Nephron progenitor cell (in vitro differentiated cells): ENCODE results near the gene ZCCHC4.
A peak's percentile ranks its signal among the peaks of the same experiment; 100 is the strongest.

Source experiments
- DNase-seq: peaks from one replicate; pipeline ENCODE4 v3.0.0; 2021
- H3K27ac Mint-ChIP-seq: 2 replicates; pipeline ENCODE4 v1.8.0; 2021; ENCODE audit warnings: mild to moderate bottlenecking, moderate library complexity, mixed read lengths
- H3K27me3 Mint-ChIP-seq: 2 replicates; pipeline ENCODE4 v1.8.0; 2021; ENCODE audit warnings: mild to moderate bottlenecking, low read depth, mixed read lengths; ENCODE audit not compliant: poor library complexity
- H3K36me3 Mint-ChIP-seq: 2 replicates; pipeline ENCODE4 v1.8.0; 2021; ENCODE audit warnings: low read depth, mixed read lengths
- H3K4me1 Mint-ChIP-seq: 2 replicates; pipeline ENCODE4 v1.8.0; 2021; ENCODE audit warnings: mixed read lengths
- H3K4me3 Mint-ChIP-seq: 2 replicates; pipeline ENCODE4 v1.8.0; 2021; ENCODE audit warnings: mild to moderate bottlenecking, moderate library complexity, mixed read lengths
- H3K9me3 Mint-ChIP-seq: 2 replicates; pipeline ENCODE4 v1.8.0; 2021; ENCODE audit warnings: mild to moderate bottlenecking, moderate library complexity, mixed read lengths
- CTCF ChIP-seq: fragments of 200-600 bp; sonication (generic); IDR thresholded peaks from 2 replicates; pipeline ENCODE4 v1.5.0; 2021; ENCODE audit warnings: antibody characterized with exemption

Gene ZCCHC4

GRCh38 chr4:25376754-25377571 is 64.4 kb downstream of the ZCCHC4 start, which contains the start of gene ANAPC4:
TSS of gene ANAPC4 (plus strand) at chr4:25377263. CDS start at chr4:25377428, 165 bp downstream.
- peak within 1 kb of the TSS; percentile 36 for H3K27ac Mint-ChIP-seq

GRCh38 chr4:25377572-25378436 is 65.2 kb downstream of the ZCCHC4 start:
- peaks cover 14% of the 10 kb centered on the region for H3K4me1 Mint-ChIP-seq
- no peak for TF ChIP-seq CTCF
- H3K27ac Mint-ChIP-seq, result peak overlapping the region; percentile 36
- no peaks in the 10 kb centered on the region for H3K9me3 Mint-ChIP-seq
- peaks cover 3% of the 10 kb centered on the region for H3K27me3 Mint-ChIP-seq
- no peak overlapping the region for H3K4me3 Mint-ChIP-seq
- peaks cover 22% of the 10 kb centered on the region for H3K36me3 Mint-ChIP-seq
- no peak for DNase-seq

More at GRCh38 chr4:25376754-25377571, 64.4 kb downstream of the ZCCHC4 start, which contains the start of gene ANAPC4:
- DNase-seq, result peak; percentile 96
- H3K9me3 Mint-ChIP-seq, result no peaks in the 10 kb centered on the region
- H3K4me3 Mint-ChIP-seq, result no peak within 1 kb of the TSS
- peaks cover 14% of the 10 kb centered on the region for H3K36me3 Mint-ChIP-seq
- H3K27me3 Mint-ChIP-seq, result peaks cover 3% of the 10 kb centered on the region
- TF ChIP-seq CTCF, result no peak
- H3K4me1 Mint-ChIP-seq, result peaks cover 6% of the 10 kb centered on the region

GRCh38 chr4:25378437-25378743 is 65.8 kb downstream of the ZCCHC4 start:
- Mint-ChIP-seq H3K27me3 (peaks cover 3% of the 10 kb centered on the region), H3K36me3 (peaks cover 28% of the 10 kb centered on the region), H3K9me3 (no peaks in the 10 kb centered on the region), H3K27ac (no peak overlapping the region), H3K4me3 (no peak overlapping the region), H3K4me1 (peaks cover 19% of the 10 kb centered on the region)
- no peak for DNase-seq
- TF ChIP-seq CTCF, result no peak

- Mint-ChIP-seq H3K27me3 (peaks cover 2% of the 10 kb centered on the region), H3K4me1 (peaks cover 24% of the 10 kb centered on the region), H3K36me3 (peaks cover 40% of the 10 kb centered on the region), H3K27ac (no peak overlapping the region), H3K9me3 (no peaks in the 10 kb centered on the region), H3K4me3 (no peak overlapping the region)
- DNase-seq, result no peak
- no peak for TF ChIP-seq CTCF
Measured at GRCh38 chr4:25379591-25379990, 67.0 kb downstream of the ZCCHC4 start.

GRCh38 chr4:25383647-25384046 is 71.1 kb downstream of the ZCCHC4 start:
- peaks cover 66% of the 10 kb centered on the region for H3K36me3 Mint-ChIP-seq
- no peaks in the 10 kb centered on the region for H3K27me3 Mint-ChIP-seq
- H3K9me3 Mint-ChIP-seq, result no peaks in the 10 kb centered on the region
- H3K27ac Mint-ChIP-seq, result no peak overlapping the region
- TF ChIP-seq CTCF, result no peak
- H3K4me1 Mint-ChIP-seq, result peaks cover 20% of the 10 kb centered on the region
- no peak overlapping the region for H3K4me3 Mint-ChIP-seq
- no peak for DNase-seq
